GM12864 (cell line): ENCODE data around the gene INHBC.
A peak's percentile ranks its signal among the peaks of the same experiment; 100 is the strongest.

ENCODE experiments used
- DNase-seq: peaks from one replicate; pipeline ENCODE4 v3.0.0-alpha.2; 2011; ENCODE audit warnings: low read depth
- H3K4me3 ChIP-seq: 2 replicates; pipeline ENCODE4 v1.5.1; 2011; ENCODE audit warnings: mild to moderate bottlenecking, low read depth, low read length, control low read depth
- CTCF ChIP-seq: IDR thresholded peaks from 2 replicates; pipeline ENCODE4 v1.5.1; 2011; ENCODE audit warnings: low read depth, mild to moderate bottlenecking, moderate library complexity, low read length, control low read depth, inconsistent platforms; ENCODE audit errors: missing control alignments

The INHBC gene

GRCh38 chr12:57430112-57430930 lies 4.3 kb upstream of the INHBC start:
- peak overlapping the region; percentile 77 for H3K4me3 ChIP-seq
- DNase-seq: no peak
- TF ChIP-seq CTCF: peak; percentile 6

- peak within 1 kb of the TSS; percentile 77 for H3K4me3 ChIP-seq
- no peak for TF ChIP-seq CTCF
- peak; percentile 87 for DNase-seq
Measured at GRCh38 chr12:57430931-57431566, 3.5 kb upstream of the INHBC start, which contains the start of gene R3HDM2. Gene R3HDM2 (minus strand): TSS chr12:57431043. CDS start chr12:57310428, 120,615 bp downstream.

GRCh38 chr12:57431654-57432188 lies 2.9 kb upstream of the INHBC start:
- peak overlapping the region; percentile 77; the same call in 1 of the 2 replicates for H3K4me3 ChIP-seq
- DNase-seq: no peak
- TF ChIP-seq CTCF: no peak

GRCh38 chr12:57433370-57433769 lies 1.2 kb upstream of the INHBC start:
- no peak overlapping the region for H3K4me3 ChIP-seq
- DNase-seq: no peak
- no peak for TF ChIP-seq CTCF

GRCh38 chr12:57435293-57435692 lies 709 bp downstream of the INHBC start:
- DNase-seq: no peak
- TF ChIP-seq CTCF: no peak
- H3K4me3 ChIP-seq: no peak overlapping the region

- no peak for DNase-seq
- no peak for TF ChIP-seq CTCF
- no peak overlapping the region for H3K4me3 ChIP-seq
Measured at GRCh38 chr12:57438400-57438799, 3.8 kb downstream of the INHBC start.
